K562 (cell line): Measurements from ENCODE around the gene RNASE2.
"Not testable (repeated sequence)": the region's sequence is repeated elsewhere in the genome, so short reads cannot be mapped to it uniquely, and the experiment has no call there.

Source experiments
- FOS ChIP-seq: IDR thresholded peaks from 3 replicates; pipeline ENCODE4 v1.6.1; 2011; ENCODE audit not compliant: insufficient read length; ENCODE audit errors: extremely low read depth
- PHF8 ChIP-seq: fragments of 200-600 bp; sonication (generic); IDR thresholded peaks from 2 replicates; pipeline ENCODE4 v1.6.1; 2012; ENCODE audit warnings: mixed run types, mild to moderate bottlenecking, inconsistent platforms, low read length, moderate library complexity, borderline replicate concordance

- TF ChIP-seq FOS, PHF8: not testable (repeated sequence)
Measured at GRCh38 chr14:20923766-20924297, 31.5 kb upstream of the RNASE2 start.
